T-helper 17 cell (primary cell): Measurements from ENCODE around the gene RASGRF1. TPM values are rescaled to one million over a fixed set of nuclear protein-coding genes. Genes with fewer than 3 reads are reported as not detected.
"Not testable (repeated sequence)": the region's sequence is repeated elsewhere in the genome, so short reads cannot be mapped to it uniquely, and the experiment has no call there.

Experiments used
- ATAC-seq: fragments of 150-1000 bp; cut with Tn5 transposase; 2 replicates; pipeline ENCODE4 v1.10.0; 2021; ENCODE audit warnings: mild to moderate bottlenecking, moderate library complexity
- DNase-seq, 3 donors: peaks; one replicate each; pipeline versions ENCODE4 v3.0.0 to v3.0.0-alpha.2; 2020 to 2021
- H3K9me3 ChIP-seq: one replicate; pipeline ENCODE4 v1.7.0; 2013; ENCODE audit warnings: low read length, mild to moderate bottlenecking; ENCODE audit not compliant: control insufficient read depth, poor library complexity, severe bottlenecking
- H3K27ac Mint-ChIP-seq: one replicate; pipeline ENCODE4 v1.8.0; 2022; ENCODE audit warnings: mild to moderate bottlenecking, moderate library complexity, mixed read lengths
- H3K27me3 Mint-ChIP-seq: one replicate; pipeline ENCODE4 v1.8.0; 2022; ENCODE audit warnings: mixed read lengths
- H3K36me3 Mint-ChIP-seq: one replicate; pipeline ENCODE4 v1.8.0; 2022; ENCODE audit warnings: low read depth, mixed read lengths
- H3K4me1 Mint-ChIP-seq: one replicate; pipeline ENCODE4 v1.8.0; 2022; ENCODE audit warnings: mild to moderate bottlenecking, mixed read lengths
- H3K4me3 Mint-ChIP-seq: one replicate; pipeline ENCODE4 v1.8.0; 2022; ENCODE audit warnings: mild to moderate bottlenecking, moderate library complexity, mixed read lengths
- total RNA-seq, 4 donors: library from RNA in 2 of 4; stranded (reverse) in 2 of 4; gene quantifications; one replicate each; pipeline ENCODE4 v1.2.3 and lab custom pipeline; 2022 to 2026

The RASGRF1 gene
- total RNA-seq, 2 donors from 2014 or later = 0.55 TPM; not detected in 1

GRCh38 chr15:79035111-79035601 is 55.4 kb downstream of the RASGRF1 start:
- H3K9me3 ChIP-seq = no peaks in the 10 kb centered on the region
- Mint-ChIP-seq H3K36me3 (peaks cover 3% of the 10 kb centered on the region), H3K4me1 (peaks cover 3% of the 10 kb centered on the region), H3K27ac (peak overlapping the region; percentile 37), H3K4me3 (no peak overlapping the region), H3K27me3 (peaks cover 30% of the 10 kb centered on the region)
- DNase-seq (no peak), ATAC-seq (no peak)

GRCh38 chr15:79034284-79034683 is 56.3 kb downstream of the RASGRF1 start:
- no peak overlapping the region for H3K4me3 Mint-ChIP-seq
- no peak for DNase-seq
- no peaks in the 10 kb centered on the region for H3K9me3 ChIP-seq
- no peak for ATAC-seq
- peaks cover 3% of the 10 kb centered on the region for H3K4me1 Mint-ChIP-seq
- no peak overlapping the region for H3K27ac Mint-ChIP-seq
- H3K27me3 Mint-ChIP-seq = peaks cover 30% of the 10 kb centered on the region
- H3K36me3 Mint-ChIP-seq = peaks cover 3% of the 10 kb centered on the region

GRCh38 chr15:79032656-79033055 is 57.9 kb downstream of the RASGRF1 start:
- ATAC-seq (no peak), DNase-seq (no peak)
- no peak overlapping the region for H3K27ac Mint-ChIP-seq
- no peak overlapping the region for H3K4me3 Mint-ChIP-seq
- peaks cover 3% of the 10 kb centered on the region for H3K4me1 Mint-ChIP-seq
- H3K36me3 Mint-ChIP-seq = peaks cover 3% of the 10 kb centered on the region
- H3K27me3 Mint-ChIP-seq = peaks cover 30% of the 10 kb centered on the region
- no peaks in the 10 kb centered on the region for H3K9me3 ChIP-seq

GRCh38 chr15:79031821-79032220 is 58.8 kb downstream of the RASGRF1 start:
- Mint-ChIP-seq H3K27me3 (peaks cover 26% of the 10 kb centered on the region), H3K4me3 (no peak overlapping the region), H3K4me1 (peaks cover 3% of the 10 kb centered on the region), H3K27ac (no peak overlapping the region), H3K36me3 (peaks cover 3% of the 10 kb centered on the region)
- DNase-seq (no peak), ATAC-seq (no peak)
- H3K9me3 ChIP-seq = no peaks in the 10 kb centered on the region

GRCh38 chr15:79031201-79031600 is 59.4 kb downstream of the RASGRF1 start:
- ATAC-seq = no peak
- no peaks in the 10 kb centered on the region for H3K4me1 Mint-ChIP-seq
- no peak overlapping the region for H3K4me3 Mint-ChIP-seq
- no peaks in the 10 kb centered on the region for H3K9me3 ChIP-seq
- no peak overlapping the region for H3K27ac Mint-ChIP-seq
- no peak for DNase-seq
- H3K36me3 Mint-ChIP-seq = no peaks in the 10 kb centered on the region
- H3K27me3 Mint-ChIP-seq = peaks cover 20% of the 10 kb centered on the region

- no peaks in the 10 kb centered on the region for H3K9me3 ChIP-seq
- Mint-ChIP-seq H3K27ac (no peak overlapping the region), H3K4me3 (no peak overlapping the region), H3K4me1 (no peaks in the 10 kb centered on the region), H3K36me3 (no peaks in the 10 kb centered on the region), H3K27me3 (peaks cover 12% of the 10 kb centered on the region)
- no peak for DNase-seq
- no peak for ATAC-seq
Measured at GRCh38 chr15:79030470-79030869, 60.1 kb downstream of the RASGRF1 start.

- H3K27me3 Mint-ChIP-seq = no peaks in the 10 kb centered on the region
- no peak overlapping the region for H3K4me3 Mint-ChIP-seq
- H3K9me3 ChIP-seq = no peaks in the 10 kb centered on the region
- ATAC-seq = no peak
- no peaks in the 10 kb centered on the region for H3K4me1 Mint-ChIP-seq
- no peak for DNase-seq
- H3K27ac Mint-ChIP-seq = no peak overlapping the region
- no peaks in the 10 kb centered on the region for H3K36me3 Mint-ChIP-seq
Measured at GRCh38 chr15:79028411-79028964, 62.1 kb downstream of the RASGRF1 start.

GRCh38 chr15:79027532-79028410 is 62.8 kb downstream of the RASGRF1 start:
- no peaks in the 10 kb centered on the region for H3K9me3 ChIP-seq
- H3K4me3 Mint-ChIP-seq = no peak overlapping the region
- H3K36me3 Mint-ChIP-seq = no peaks in the 10 kb centered on the region
- ATAC-seq = no peak
- H3K27ac Mint-ChIP-seq = no peak overlapping the region
- H3K4me1 Mint-ChIP-seq = no peaks in the 10 kb centered on the region
- no peak for DNase-seq
- no peaks in the 10 kb centered on the region for H3K27me3 Mint-ChIP-seq

- DNase-seq (no peak), ATAC-seq (no peak)
- no peaks in the 10 kb centered on the region for H3K36me3 Mint-ChIP-seq
- no peak overlapping the region for H3K27ac Mint-ChIP-seq
- H3K4me1 Mint-ChIP-seq = no peaks in the 10 kb centered on the region
- H3K4me3 Mint-ChIP-seq = no peak overlapping the region
- H3K27me3 Mint-ChIP-seq = no peaks in the 10 kb centered on the region
- H3K9me3 ChIP-seq = no peaks in the 10 kb centered on the region
Measured at GRCh38 chr15:79025802-79026201, 64.8 kb downstream of the RASGRF1 start.

- no peaks in the 10 kb centered on the region for H3K4me1 Mint-ChIP-seq
- H3K27ac Mint-ChIP-seq = no peak overlapping the region
- DNase-seq (no peak), ATAC-seq (no peak)
- no peak overlapping the region for H3K4me3 Mint-ChIP-seq
- no peaks in the 10 kb centered on the region for H3K36me3 Mint-ChIP-seq
- H3K27me3 Mint-ChIP-seq = no peaks in the 10 kb centered on the region
- H3K9me3 ChIP-seq = no peaks in the 10 kb centered on the region
Measured at GRCh38 chr15:79025201-79025600, 65.4 kb downstream of the RASGRF1 start.

GRCh38 chr15:79024493-79024892 is 66.1 kb downstream of the RASGRF1 start:
- not testable (repeated sequence) for DNase-seq

GRCh38 chr15:79023918-79024317 is 66.7 kb downstream of the RASGRF1 start:
- no peaks in the 10 kb centered on the region for H3K9me3 ChIP-seq
- no peaks in the 10 kb centered on the region for H3K36me3 Mint-ChIP-seq
- H3K27me3 Mint-ChIP-seq = no peaks in the 10 kb centered on the region
- ATAC-seq (no peak), DNase-seq (no peak)
- H3K4me3 Mint-ChIP-seq = no peak overlapping the region
- H3K4me1 Mint-ChIP-seq = no peaks in the 10 kb centered on the region
- no peak overlapping the region for H3K27ac Mint-ChIP-seq

More at GRCh38 chr15:79024493-79024892, 66.1 kb downstream of the RASGRF1 start:
- not testable (repeated sequence) for H3K27me3 Mint-ChIP-seq, H3K27ac Mint-ChIP-seq, H3K4me1 Mint-ChIP-seq, H3K4me3 Mint-ChIP-seq, H3K36me3 Mint-ChIP-seq, ATAC-seq, H3K9me3 ChIP-seq

GRCh38 chr15:79023546-79023890 is 67.1 kb downstream of the RASGRF1 start:
- no peaks in the 10 kb centered on the region for H3K36me3 Mint-ChIP-seq
- no peak for ATAC-seq
- H3K9me3 ChIP-seq = no peaks in the 10 kb centered on the region
- no peaks in the 10 kb centered on the region for H3K4me1 Mint-ChIP-seq
- no peak for DNase-seq
- no peaks in the 10 kb centered on the region for H3K27me3 Mint-ChIP-seq
- H3K4me3 Mint-ChIP-seq = no peak overlapping the region
- H3K27ac Mint-ChIP-seq = no peak overlapping the region

- ATAC-seq = no peak
- Mint-ChIP-seq H3K27ac (no peak overlapping the region), H3K27me3 (no peaks in the 10 kb centered on the region), H3K4me3 (no peak overlapping the region), H3K36me3 (no peaks in the 10 kb centered on the region), H3K4me1 (no peaks in the 10 kb centered on the region)
- no peaks in the 10 kb centered on the region for H3K9me3 ChIP-seq
- no peak for DNase-seq
Measured at GRCh38 chr15:79018960-79019359, 71.6 kb downstream of the RASGRF1 start.
